Measurements from ENCODE around the gene TMEM255A.

DNA sequence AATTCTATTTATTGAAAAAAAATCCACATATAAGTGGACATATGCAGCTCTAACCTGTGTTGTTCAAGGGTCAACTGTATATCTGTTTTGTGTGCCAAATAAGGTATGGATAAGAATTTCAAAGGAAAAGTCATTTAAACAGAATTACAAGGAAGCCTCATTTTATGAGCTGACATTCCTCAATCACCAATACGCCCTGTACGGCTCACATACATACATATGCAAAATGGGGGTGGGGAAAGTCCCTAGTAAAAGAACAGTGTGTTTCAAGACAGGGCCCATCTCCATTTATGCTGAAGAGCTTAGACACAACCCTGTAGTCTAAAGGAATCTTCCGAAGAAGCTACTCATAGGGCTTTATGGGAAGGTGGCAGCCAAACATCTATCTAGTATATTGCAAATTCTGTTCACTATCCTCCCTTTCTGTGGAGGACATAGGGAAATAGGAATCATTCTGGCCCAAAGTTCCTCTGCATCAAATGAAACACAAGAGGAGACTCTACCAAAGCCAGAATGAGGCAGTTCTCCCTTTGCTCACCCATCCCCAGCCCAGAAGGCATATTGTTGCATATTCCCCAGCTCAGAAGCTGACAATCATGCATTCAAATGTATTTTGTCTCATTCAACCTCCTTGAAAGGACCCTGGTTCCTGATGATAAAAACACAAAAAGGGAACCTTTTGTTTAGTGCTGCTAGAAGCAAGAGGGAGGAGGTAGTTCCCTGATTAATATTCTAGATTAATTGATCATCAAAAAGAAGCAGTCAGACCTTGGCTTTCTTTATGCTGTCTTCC is 74.4 kb downstream of the TMEM255A start:
- TF ChIP-seq CTCF (IDR thresholded peaks at IDR 0.05; ENCODE audit: low read depth, low read length) = no peak
- no peak for TF ChIP-seq POLR2A (IDR thresholded peaks at IDR 0.05; ENCODE audit: extremely low read depth, insufficient read length)
- TF ChIP-seq MYC (IDR thresholded peaks at IDR 0.05; ENCODE audit: low read depth, low read length) = no peak

All from NB4 (cell line).